ENCODE results near the gene MEI1.

GRCh38 chr22:41810022-41810421, 110.7 kb downstream of the MEI1 start:
- TF ChIP-seq CTCF (IDR thresholded peaks at IDR 0.05; ENCODE audit: low read length) (no peak), EZH2 (optimal IDR thresholded peaks at IDR 0.05; ENCODE audit: low read depth, low read length) (no peak)
